ENCODE measurements around the gene KRCC1.

DNA sequence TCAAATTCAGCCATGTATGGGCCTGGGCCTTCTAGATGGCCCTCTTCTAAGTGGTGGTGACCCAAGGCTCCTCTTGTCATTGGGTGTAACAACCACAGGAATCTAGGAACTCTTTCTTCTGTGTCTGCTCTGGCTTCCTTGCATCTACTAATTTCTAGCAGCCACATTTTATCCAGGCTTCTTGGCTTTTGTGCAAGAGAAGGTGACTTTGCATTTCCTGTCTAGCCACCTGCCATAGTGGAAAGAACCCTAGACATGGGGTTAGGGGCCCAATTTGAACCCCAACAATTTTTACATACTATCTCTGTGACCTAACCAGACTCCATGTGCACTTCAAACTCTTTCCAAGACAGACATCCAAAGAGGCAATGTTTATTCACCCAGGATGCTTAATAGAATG, 37.2 kb upstream of the KRCC1 start:
- TF ChIP-seq, protein P1, sequence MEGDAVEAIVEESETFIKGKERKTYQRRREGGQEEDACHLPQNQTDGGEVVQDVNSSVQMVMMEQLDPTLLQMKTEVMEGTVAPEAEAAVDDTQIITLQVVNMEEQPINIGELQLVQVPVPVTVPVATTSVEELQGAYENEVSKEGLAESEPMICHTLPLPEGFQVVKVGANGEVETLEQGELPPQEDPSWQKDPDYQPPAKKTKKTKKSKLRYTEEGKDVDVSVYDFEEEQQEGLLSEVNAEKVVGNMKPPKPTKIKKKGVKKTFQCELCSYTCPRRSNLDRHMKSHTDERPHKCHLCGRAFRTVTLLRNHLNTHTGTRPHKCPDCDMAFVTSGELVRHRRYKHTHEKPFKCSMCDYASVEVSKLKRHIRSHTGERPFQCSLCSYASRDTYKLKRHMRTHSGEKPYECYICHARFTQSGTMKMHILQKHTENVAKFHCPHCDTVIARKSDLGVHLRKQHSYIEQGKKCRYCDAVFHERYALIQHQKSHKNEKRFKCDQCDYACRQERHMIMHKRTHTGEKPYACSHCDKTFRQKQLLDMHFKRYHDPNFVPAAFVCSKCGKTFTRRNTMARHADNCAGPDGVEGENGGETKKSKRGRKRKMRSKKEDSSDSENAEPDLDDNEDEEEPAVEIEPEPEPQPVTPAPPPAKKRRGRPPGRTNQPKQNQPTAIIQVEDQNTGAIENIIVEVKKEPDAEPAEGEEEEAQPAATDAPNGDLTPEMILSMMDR (IDR thresholded peaks at IDR 0.05): no peak
- no peak for TF ChIP-seq RCOR1 (IDR thresholded peaks at IDR 0.05; ENCODE audit: low read depth, low read length)
- TF ChIP-seq, protein P2, sequence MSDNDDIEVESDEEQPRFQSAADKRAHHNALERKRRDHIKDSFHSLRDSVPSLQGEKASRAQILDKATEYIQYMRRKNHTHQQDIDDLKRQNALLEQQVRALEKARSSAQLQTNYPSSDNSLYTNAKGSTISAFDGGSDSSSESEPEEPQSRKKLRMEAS (IDR thresholded peaks at IDR 0.05): no peak
- no peak for TF ChIP-seq EP300 (IDR thresholded peaks at IDR 0.05)
- TF ChIP-seq KDM1A (IDR thresholded peaks at IDR 0.05; ENCODE audit: low read depth): no peak
- no peak for TF ChIP-seq TP53 (CRISPR knock-in tag; IDR thresholded peaks at IDR 0.05)

All from A549 (cell line).